GM23338 (cell line): ENCODE data around the gene MCC. TPM values are rescaled to one million over a fixed set of nuclear protein-coding genes. Genes with fewer than 3 reads are reported as not detected.

ENCODE experiments used
- ATAC-seq: fragments of 200-7000 bp; cut with Tn5 transposase; 3 replicates; pipeline ENCODE4 v1.9.1; 2020
- DNase-seq: peaks from one replicate; pipeline ENCODE4 v3.0.0-alpha.2; 2015; ENCODE audit warnings: low spot score
- H2AFZ ChIP-seq: fragments of 200-600 bp; sonication (generic); 2 replicates; pipeline ENCODE4 v1.8.0; 2016; ENCODE audit warnings: antibody characterized with exemption, mild to moderate bottlenecking, moderate library complexity
- H3F3A ChIP-seq: fragments of 200-600 bp; sonication (generic); replicated peaks from 2 replicates; pipeline ENCODE4 v1.8.0; 2017; ENCODE audit warnings: antibody characterized with exemption, mixed run types, low read depth
- H3K27ac ChIP-seq: fragments of 200-600 bp; sonication (generic); 2 replicates; pipeline ENCODE4 v1.6.1; 2016; ENCODE audit warnings: low read depth
- H3K27me3 ChIP-seq: fragments of 200-600 bp; sonication (generic); 2 replicates; pipeline ENCODE4 v1.8.0; 2016; ENCODE audit warnings: mild to moderate bottlenecking, mixed run types, moderate library complexity; ENCODE audit not compliant: insufficient read depth
- H3K36me3 ChIP-seq: fragments of 200-600 bp; sonication (generic); 2 replicates; pipeline ENCODE4 v1.8.0; 2016; ENCODE audit warnings: mild to moderate bottlenecking; ENCODE audit not compliant: insufficient read depth
- H3K4me1 ChIP-seq: fragments of 200-600 bp; sonication (generic); 2 replicates; pipeline ENCODE4 v1.8.0; 2016; ENCODE audit warnings: mild to moderate bottlenecking, moderate library complexity; ENCODE audit not compliant: insufficient read depth
- H3K4me2 ChIP-seq: fragments of 200-600 bp; sonication (generic); 2 replicates; pipeline ENCODE4 v1.7.1; 2017; ENCODE audit warnings: mixed run types
- H3K4me3 ChIP-seq: fragments of 200-600 bp; sonication (generic); 2 replicates; pipeline ENCODE4 v1.6.1; 2016; ENCODE audit warnings: mixed run types
- H3K79me2 ChIP-seq: fragments of 200-600 bp; sonication (generic); replicated peaks from 2 replicates; pipeline ENCODE4 v1.8.0; 2017; ENCODE audit warnings: mild to moderate bottlenecking; ENCODE audit not compliant: insufficient read depth
- H3K9me2 ChIP-seq: fragments of 200-600 bp; sonication (generic); 2 replicates; pipeline ENCODE4 v1.8.0; 2017; ENCODE audit not compliant: insufficient read depth
- H4K20me1 ChIP-seq: fragments of 200-600 bp; sonication (generic); replicated peaks from 2 replicates; pipeline ENCODE4 v1.8.0; 2017; ENCODE audit warnings: mild to moderate bottlenecking; ENCODE audit not compliant: insufficient read depth
- H3K27ac Mint-ChIP-seq: 2 replicates; pipeline ENCODE4 v1.8.0; 2020; ENCODE audit warnings: inconsistent platforms, mild to moderate bottlenecking, moderate library complexity, mixed read lengths
- H3K27me3 Mint-ChIP-seq: 3 replicates; pipeline ENCODE4 v1.8.0; 2022; ENCODE audit warnings: low read depth, mild to moderate bottlenecking, moderate library complexity, mixed read lengths, inconsistent platforms; ENCODE audit not compliant: insufficient read depth, poor library complexity
- H3K36me3 Mint-ChIP-seq: 3 replicates; pipeline ENCODE4 v1.8.0; 2021; ENCODE audit warnings: low read depth, mild to moderate bottlenecking, inconsistent platforms, moderate library complexity, mixed read lengths
- H3K4me1 Mint-ChIP-seq: 3 replicates; pipeline ENCODE4 v1.8.0; 2020; ENCODE audit warnings: mild to moderate bottlenecking, inconsistent platforms, mixed read lengths
- H3K4me3 Mint-ChIP-seq: 3 replicates; pipeline ENCODE4 v1.8.0; 2021; ENCODE audit warnings: moderate library complexity, mild to moderate bottlenecking, inconsistent platforms, mixed read lengths
- H3K9me3 Mint-ChIP-seq: 3 replicates; pipeline ENCODE4 v1.8.0; 2020; ENCODE audit warnings: moderate library complexity, mild to moderate bottlenecking, inconsistent platforms, mixed read lengths
- EZH2 ChIP-seq: fragments of 200-600 bp; sonication (generic); IDR thresholded peaks from one replicate; pipeline ENCODE4 v1.8.0; 2017; ENCODE audit warnings: antibody characterized with exemption, mild to moderate bottlenecking, low read depth; ENCODE audit not compliant: unreplicated experiment
- EZH2phosphoT487 ChIP-seq: fragments of 200-600 bp; sonication (generic); IDR thresholded peaks from one replicate; pipeline ENCODE4 v1.8.1; 2018; ENCODE audit warnings: antibody characterized with exemption; ENCODE audit not compliant: unreplicated experiment
- JUNB ChIP-seq: IDR thresholded peaks from one replicate; pipeline ENCODE4 v1.6.1; 2016; ENCODE audit warnings: antibody characterized with exemption; ENCODE audit not compliant: unreplicated experiment
- NANOG ChIP-seq: IDR thresholded peaks from 2 replicates; pipeline ENCODE4 v1.6.1; 2016; ENCODE audit warnings: antibody characterized with exemption, borderline replicate concordance
- POLR2AphosphoS5 ChIP-seq: IDR thresholded peaks from 2 replicates; pipeline ENCODE4 v1.6.1; 2016; ENCODE audit warnings: antibody characterized with exemption, low read depth
- STAT1 ChIP-seq: IDR thresholded peaks from one replicate; pipeline ENCODE4 v1.6.1; 2016; ENCODE audit warnings: antibody characterized with exemption; ENCODE audit not compliant: unreplicated experiment
- ZNF114 ChIP-seq: fragments of 250-450 bp; sonication (Bioruptor Pico); IDR thresholded peaks from 2 replicates; pipeline ENCODE4 v1.5.0; 2020; ENCODE audit warnings: mild to moderate bottlenecking, moderate library complexity
- ZNF331 ChIP-seq: fragments of 250-450 bp; sonication (Bioruptor Pico); IDR thresholded peaks from 2 replicates; pipeline ENCODE4 v1.5.0; 2020; ENCODE audit warnings: low read depth, mild to moderate bottlenecking, moderate library complexity
- polyA plus RNA-seq: library from polyadenylated mRNA; unstranded; fragments of >200 nt; fragmentation: Nextera tagmentation; extraction: Ambion mirVana; gene quantifications from 2 replicates; pipeline ENCODE4 v1.2.1, GENCODE V29; 2016
- total RNA-seq: library from RNA; depleted of rRNA; stranded (reverse); fragments of >200 nt; shearing (Covaris generic); gene quantifications from 2 replicates; pipeline ENCODE4 v1.2.3, GENCODE V29; 2014
- TF ChIP-seq, protein P1 (sequence below): IDR thresholded peaks from one replicate; pipeline ENCODE4 v1.6.1; 2018; ENCODE audit warnings: antibody characterized with exemption; ENCODE audit not compliant: unreplicated experiment
- TF ChIP-seq, protein P2 (sequence below): fragments of 250-450 bp; sonication (Bioruptor Pico); IDR thresholded peaks from 2 replicates; pipeline ENCODE4 v1.5.0; 2020; ENCODE audit warnings: mild to moderate bottlenecking, moderate library complexity

MCC gene
- total and polyA plus RNA-seq, 2 experiments from 2014 or later = 3.8 to 10.1 TPM

DNA sequence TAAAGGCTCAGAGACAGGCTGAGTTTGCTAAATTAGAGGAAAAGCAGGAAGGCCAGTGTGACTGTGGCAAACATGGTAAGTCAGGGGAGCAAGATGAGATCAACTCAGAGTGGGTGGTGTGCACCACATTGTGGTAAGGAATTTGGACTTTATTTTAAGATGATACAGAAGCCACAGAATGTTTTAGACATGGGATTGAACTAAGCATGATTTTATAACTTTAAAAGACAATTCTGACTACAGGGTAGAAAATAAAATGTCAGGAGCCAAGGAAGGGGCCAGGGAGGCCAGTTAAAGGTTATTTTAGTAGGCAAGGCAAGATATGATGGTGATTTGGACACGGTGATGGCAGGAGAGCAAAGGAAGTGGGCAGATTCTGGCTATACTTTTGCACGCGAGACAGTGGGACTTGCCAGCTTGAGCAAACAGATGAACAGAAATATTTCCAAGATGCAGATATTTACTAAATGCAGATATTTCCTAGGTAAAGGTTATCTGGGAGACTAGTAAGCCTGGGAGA lies 107.4 kb downstream of the MCC start (continued):
- TF ChIP-seq STAT1 (no peak), EZH2 (no peak), JUNB (no peak), EZH2phosphoT487 (no peak), POLR2AphosphoS5 (no peak), ZNF331 (CRISPR knock-in tag) (no peak)
- TF ChIP-seq, protein P1, sequence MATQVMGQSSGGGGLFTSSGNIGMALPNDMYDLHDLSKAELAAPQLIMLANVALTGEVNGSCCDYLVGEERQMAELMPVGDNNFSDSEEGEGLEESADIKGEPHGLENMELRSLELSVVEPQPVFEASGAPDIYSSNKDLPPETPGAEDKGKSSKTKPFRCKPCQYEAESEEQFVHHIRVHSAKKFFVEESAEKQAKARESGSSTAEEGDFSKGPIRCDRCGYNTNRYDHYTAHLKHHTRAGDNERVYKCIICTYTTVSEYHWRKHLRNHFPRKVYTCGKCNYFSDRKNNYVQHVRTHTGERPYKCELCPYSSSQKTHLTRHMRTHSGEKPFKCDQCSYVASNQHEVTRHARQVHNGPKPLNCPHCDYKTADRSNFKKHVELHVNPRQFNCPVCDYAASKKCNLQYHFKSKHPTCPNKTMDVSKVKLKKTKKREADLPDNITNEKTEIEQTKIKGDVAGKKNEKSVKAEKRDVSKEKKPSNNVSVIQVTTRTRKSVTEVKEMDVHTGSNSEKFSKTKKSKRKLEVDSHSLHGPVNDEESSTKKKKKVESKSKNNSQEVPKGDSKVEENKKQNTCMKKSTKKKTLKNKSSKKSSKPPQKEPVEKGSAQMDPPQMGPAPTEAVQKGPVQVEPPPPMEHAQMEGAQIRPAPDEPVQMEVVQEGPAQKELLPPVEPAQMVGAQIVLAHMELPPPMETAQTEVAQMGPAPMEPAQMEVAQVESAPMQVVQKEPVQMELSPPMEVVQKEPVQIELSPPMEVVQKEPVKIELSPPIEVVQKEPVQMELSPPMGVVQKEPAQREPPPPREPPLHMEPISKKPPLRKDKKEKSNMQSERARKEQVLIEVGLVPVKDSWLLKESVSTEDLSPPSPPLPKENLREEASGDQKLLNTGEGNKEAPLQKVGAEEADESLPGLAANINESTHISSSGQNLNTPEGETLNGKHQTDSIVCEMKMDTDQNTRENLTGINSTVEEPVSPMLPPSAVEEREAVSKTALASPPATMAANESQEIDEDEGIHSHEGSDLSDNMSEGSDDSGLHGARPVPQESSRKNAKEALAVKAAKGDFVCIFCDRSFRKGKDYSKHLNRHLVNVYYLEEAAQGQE = no peak

DNA sequence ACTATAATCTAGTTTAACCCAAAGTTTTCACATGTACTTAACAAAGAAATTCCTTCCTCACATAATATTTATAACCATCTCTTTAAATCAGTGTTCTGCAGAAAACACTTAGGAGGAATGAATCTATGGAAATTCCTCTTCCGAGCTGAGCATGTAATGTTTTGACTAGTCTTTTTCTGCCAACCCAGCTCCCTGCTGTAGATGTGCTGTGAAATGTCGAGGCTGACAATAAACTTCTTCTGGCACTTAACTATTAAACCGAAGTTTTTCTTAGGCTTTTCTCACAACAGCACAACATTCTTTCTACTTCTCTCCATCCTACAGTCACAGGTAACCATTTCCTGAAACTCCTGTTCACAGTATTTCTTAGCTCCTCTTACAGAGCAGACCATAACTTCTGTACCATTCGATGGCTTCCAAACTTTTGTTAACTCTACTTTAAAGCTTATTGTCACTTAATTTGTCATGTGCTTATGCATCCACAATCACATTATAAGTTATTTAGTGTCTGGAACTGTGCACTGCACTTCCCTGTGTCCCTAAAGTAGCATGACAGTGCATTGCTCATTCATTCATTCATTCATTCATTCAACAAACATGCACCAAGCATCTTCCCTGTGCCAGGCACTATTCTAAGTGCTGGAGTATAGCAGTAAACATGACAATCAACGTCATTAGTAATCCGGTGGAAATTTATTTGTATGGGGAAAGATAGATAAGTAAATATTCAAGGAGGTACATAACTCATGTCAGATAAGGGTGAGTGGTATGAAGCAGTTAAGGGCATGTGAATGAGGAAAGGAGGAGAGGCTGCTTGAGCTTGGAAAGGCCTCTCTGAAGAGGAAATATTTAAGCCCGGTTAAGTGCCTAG lies 108.1 kb downstream of the MCC start:
- H3K27me3 ChIP-seq = no peaks in the 10 kb centered on the region
- H2AFZ ChIP-seq = no peak overlapping the region
- no peak for TF ChIP-seq EZH2phosphoT487
- no peak for TF ChIP-seq ZNF114 (CRISPR knock-in tag)
- TF ChIP-seq, protein P1 = no peak
- TF ChIP-seq, protein P2, sequence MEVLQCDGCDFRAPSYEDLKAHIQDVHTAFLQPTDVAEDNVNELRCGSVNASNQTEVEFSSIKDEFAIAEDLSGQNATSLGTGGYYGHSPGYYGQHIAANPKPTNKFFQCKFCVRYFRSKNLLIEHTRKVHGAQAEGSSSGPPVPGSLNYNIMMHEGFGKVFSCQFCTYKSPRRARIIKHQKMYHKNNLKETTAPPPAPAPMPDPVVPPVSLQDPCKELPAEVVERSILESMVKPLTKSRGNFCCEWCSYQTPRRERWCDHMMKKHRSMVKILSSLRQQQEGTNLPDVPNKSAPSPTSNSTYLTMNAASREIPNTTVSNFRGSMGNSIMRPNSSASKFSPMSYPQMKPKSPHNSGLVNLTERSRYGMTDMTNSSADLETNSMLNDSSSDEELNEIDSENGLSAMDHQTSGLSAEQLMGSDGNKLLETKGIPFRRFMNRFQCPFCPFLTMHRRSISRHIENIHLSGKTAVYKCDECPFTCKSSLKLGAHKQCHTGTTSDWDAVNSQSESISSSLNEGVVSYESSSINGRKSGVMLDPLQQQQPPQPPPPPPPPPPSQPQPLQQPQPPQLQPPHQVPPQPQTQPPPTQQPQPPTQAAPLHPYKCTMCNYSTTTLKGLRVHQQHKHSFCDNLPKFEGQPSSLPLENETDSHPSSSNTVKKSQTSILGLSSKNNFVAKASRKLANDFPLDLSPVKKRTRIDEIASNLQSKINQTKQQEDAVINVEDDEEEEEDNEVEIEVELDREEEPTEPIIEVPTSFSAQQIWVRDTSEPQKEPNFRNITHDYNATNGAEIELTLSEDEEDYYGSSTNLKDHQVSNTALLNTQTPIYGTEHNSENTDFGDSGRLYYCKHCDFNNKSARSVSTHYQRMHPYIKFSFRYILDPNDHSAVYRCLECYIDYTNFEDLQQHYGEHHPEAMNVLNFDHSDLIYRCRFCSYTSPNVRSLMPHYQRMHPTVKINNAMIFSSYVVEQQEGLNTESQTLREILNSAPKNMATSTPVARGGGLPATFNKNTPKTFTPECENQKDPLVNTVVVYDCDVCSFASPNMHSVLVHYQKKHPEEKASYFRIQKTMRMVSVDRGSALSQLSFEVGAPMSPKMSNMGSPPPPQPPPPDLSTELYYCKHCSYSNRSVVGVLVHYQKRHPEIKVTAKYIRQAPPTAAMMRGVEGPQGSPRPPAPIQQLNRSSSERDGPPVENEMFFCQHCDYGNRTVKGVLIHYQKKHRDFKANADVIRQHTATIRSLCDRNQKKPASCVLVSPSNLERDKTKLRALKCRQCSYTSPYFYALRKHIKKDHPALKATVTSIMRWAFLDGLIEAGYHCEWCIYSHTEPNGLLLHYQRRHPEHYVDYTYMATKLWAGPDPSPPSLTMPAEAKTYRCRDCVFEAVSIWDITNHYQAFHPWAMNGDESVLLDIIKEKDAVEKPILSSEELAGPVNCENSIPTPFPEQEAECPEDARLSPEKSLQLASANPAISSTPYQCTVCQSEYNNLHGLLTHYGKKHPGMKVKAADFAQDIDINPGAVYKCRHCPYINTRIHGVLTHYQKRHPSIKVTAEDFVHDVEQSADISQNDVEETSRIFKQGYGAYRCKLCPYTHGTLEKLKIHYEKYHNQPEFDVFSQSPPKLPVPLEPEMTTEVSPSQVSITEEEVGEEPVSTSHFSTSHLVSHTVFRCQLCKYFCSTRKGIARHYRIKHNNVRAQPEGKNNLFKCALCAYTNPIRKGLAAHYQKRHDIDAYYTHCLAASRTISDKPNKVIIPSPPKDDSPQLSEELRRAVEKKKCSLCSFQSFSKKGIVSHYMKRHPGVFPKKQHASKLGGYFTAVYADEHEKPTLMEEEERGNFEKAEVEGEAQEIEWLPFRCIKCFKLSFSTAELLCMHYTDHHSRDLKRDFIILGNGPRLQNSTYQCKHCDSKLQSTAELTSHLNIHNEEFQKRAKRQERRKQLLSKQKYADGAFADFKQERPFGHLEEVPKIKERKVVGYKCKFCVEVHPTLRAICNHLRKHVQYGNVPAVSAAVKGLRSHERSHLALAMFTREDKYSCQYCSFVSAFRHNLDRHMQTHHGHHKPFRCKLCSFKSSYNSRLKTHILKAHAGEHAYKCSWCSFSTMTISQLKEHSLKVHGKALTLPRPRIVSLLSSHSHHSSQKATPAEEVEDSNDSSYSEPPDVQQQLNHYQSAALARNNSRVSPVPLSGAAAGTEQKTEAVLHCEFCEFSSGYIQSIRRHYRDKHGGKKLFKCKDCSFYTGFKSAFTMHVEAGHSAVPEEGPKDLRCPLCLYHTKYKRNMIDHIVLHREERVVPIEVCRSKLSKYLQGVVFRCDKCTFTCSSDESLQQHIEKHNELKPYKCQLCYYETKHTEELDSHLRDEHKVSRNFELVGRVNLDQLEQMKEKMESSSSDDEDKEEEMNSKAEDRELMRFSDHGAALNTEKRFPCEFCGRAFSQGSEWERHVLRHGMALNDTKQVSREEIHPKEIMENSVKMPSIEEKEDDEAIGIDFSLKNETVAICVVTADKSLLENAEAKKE (CRISPR knock-in tag) = no peak
- no peak for TF ChIP-seq POLR2AphosphoS5
- TF ChIP-seq NANOG = no peak
- H3K9me2 ChIP-seq = no peaks in the 10 kb centered on the region
- ATAC-seq (no peak), DNase-seq (no peak)
- H3F3A ChIP-seq = no peaks in the 10 kb centered on the region
- no peaks in the 10 kb centered on the region for H3K79me2 ChIP-seq
- Mint-ChIP-seq H3K9me3 (no peaks in the 10 kb centered on the region), H3K4me1 (peaks cover 6% of the 10 kb centered on the region; the same call in 1 of the 3 replicates), H3K4me3 (no peak overlapping the region), H3K27ac (no peak overlapping the region), H3K27me3 (peaks cover 2% of the 10 kb centered on the region), H3K36me3 (no peaks in the 10 kb centered on the region)
- H3K27ac ChIP-seq = no peak overlapping the region
- H3K4me1 ChIP-seq = peaks cover 5% of the 10 kb centered on the region; the same call in 1 of the 2 replicates
- no peak overlapping the region for H3K4me2 ChIP-seq
- no peaks in the 10 kb centered on the region for H4K20me1 ChIP-seq
- H3K36me3 ChIP-seq = no peaks in the 10 kb centered on the region
- no peak overlapping the region for H3K4me3 ChIP-seq
